Suprapubic skin (tissue), 4 donors: ENCODE data around the gene PHYH.

ENCODE experiments used
- CTCF ChIP-seq, 2 donors: fragments of 200-600 bp in 1 of 2; fragments of 450-650 bp in 1 of 2; sonication (generic) in 1 of 2; IDR thresholded peaks; one replicate each; pipeline ENCODE4 v1.5.1; 2016 to 2019; ENCODE audit warnings: antibody characterized with exemption in 2 of 2, mild to moderate bottlenecking in 1 of 2, moderate library complexity in 1 of 2
- EP300 ChIP-seq: sonication (generic); formaldehyde crosslinking; IDR thresholded peaks from one replicate; pipeline ENCODE4 v1.6.1; 2017; ENCODE audit warnings: antibody characterized with exemption
- POLR2A ChIP-seq, 2 donors: fragments of 450-650 bp; IDR thresholded peaks; one replicate each; pipeline ENCODE4 v1.6.1; 2017; ENCODE audit warnings: antibody characterized with exemption in 2 of 2, mild to moderate bottlenecking in 2 of 2, moderate library complexity in 2 of 2
- POLR2AphosphoS5 ChIP-seq, 3 donors: sonication (generic); formaldehyde crosslinking; IDR thresholded peaks; one replicate each; pipeline ENCODE4 v1.6.1; 2017; ENCODE audit warnings: antibody characterized with exemption in 3 of 3

DNA sequence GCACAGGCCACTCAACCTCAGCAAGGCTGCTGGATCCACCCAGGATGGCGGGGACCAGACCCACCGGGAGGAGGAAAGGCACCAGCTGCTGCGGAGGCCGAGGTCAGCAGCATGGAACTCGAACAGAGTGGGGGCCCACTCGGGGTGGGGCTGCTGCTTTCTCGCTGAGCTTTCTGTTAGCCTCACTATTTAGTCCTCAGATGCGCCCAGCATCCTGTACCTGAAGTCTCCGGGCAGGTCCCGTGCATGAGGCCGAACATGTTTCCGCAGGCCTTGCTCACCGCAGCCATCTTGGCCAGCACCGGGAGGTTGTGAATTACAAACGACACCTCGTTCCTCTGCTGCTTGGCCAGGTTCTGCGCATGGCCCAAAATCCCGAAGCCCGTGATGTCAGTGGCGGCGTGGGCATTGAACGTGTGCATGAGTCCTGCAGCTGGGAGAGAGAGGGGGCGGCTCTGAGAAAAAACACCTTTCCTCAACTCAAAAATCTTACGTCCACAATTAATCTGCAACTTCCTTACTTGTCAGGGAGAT is 22.8 kb upstream of the PHYH start:
- TF ChIP-seq POLR2A (IDR thresholded peaks at IDR 0.05) (no peak), CTCF (IDR thresholded peaks at IDR 0.05) (no peak), POLR2AphosphoS5 (IDR thresholded peaks at IDR 0.05) (no peak), EP300 (no peak)
